OCI-LY1 (cell line): ENCODE measurements around the gene USF2.
"Not testable (repeated sequence)": the region's sequence is repeated elsewhere in the genome, so short reads cannot be mapped to it uniquely, and the experiment has no call there.

Experiments
- H2AFZ ChIP-seq: fragments of 200-600 bp; sonication (generic), shearing (Covaris generic); 2 replicates; pipeline ENCODE4 v1.6.0; 2014; ENCODE audit warnings: antibody characterized with exemption, mild to moderate bottlenecking, low read length
- H3F3A ChIP-seq: fragments of 200-600 bp; sonication (generic), shearing (Covaris generic); 2 replicates; pipeline ENCODE4 v1.6.0; 2014; ENCODE audit warnings: mild to moderate bottlenecking, antibody characterized with exemption, low read length, moderate library complexity; ENCODE audit not compliant: insufficient read depth
- H3K27ac ChIP-seq: fragments of 200-600 bp; sonication (generic); 2 replicates; pipeline ENCODE4 v1.5.1; 2014; ENCODE audit warnings: low read length, mixed run types, mild to moderate bottlenecking, low read depth; ENCODE audit not compliant: poor library complexity, severe bottlenecking
- H3K27me3 ChIP-seq: fragments of 200-600 bp; sonication (generic); 2 replicates; pipeline ENCODE4 v1.6.0; 2014; ENCODE audit warnings: antibody characterized with exemption, mild to moderate bottlenecking, low read length, moderate library complexity; ENCODE audit not compliant: insufficient read depth
- H3K36me3 ChIP-seq: fragments of 200-600 bp; sonication (generic); 2 replicates; pipeline ENCODE4 v1.6.1; 2014; ENCODE audit warnings: mild to moderate bottlenecking, antibody characterized with exemption, low read length, moderate library complexity, mixed read lengths; ENCODE audit not compliant: insufficient read depth
- H3K4me1 ChIP-seq: fragments of 200-600 bp; sonication (generic); 2 replicates; pipeline ENCODE4 v1.5.1; 2014; ENCODE audit warnings: mild to moderate bottlenecking, low read length, moderate library complexity; ENCODE audit not compliant: insufficient read depth, severe bottlenecking
- H3K4me2 ChIP-seq: fragments of 200-600 bp; sonication (generic), shearing (Covaris generic); 2 replicates; pipeline ENCODE4 v1.6.1; 2014; ENCODE audit warnings: low read length
- H3K4me3 ChIP-seq: fragments of 200-600 bp; sonication (generic); 2 replicates; pipeline ENCODE4 v1.5.1; 2014; ENCODE audit warnings: low read length, low read depth, mild to moderate bottlenecking, mixed read lengths; ENCODE audit not compliant: poor library complexity, severe bottlenecking
- H3K79me2 ChIP-seq: fragments of 200-600 bp; shearing (Covaris generic); 2 replicates; pipeline ENCODE4 v1.6.1; 2016; ENCODE audit warnings: mixed run types, low read length, mixed read lengths; ENCODE audit not compliant: insufficient read depth
- H3K9ac ChIP-seq: fragments of 200-600 bp; sonication (generic), shearing (Covaris generic); 2 replicates; pipeline ENCODE4 v1.6.1; 2014; ENCODE audit warnings: mild to moderate bottlenecking, low read length, mixed read lengths
- H3K9me2 ChIP-seq: fragments of 200-600 bp; sonication (generic), shearing (Covaris generic); 2 replicates; pipeline ENCODE4 v1.6.1; 2014; ENCODE audit warnings: low read depth, mild to moderate bottlenecking, low read length, mixed read lengths
- H3K9me3 ChIP-seq: fragments of 200-600 bp; shearing (Covaris generic); 2 replicates; pipeline ENCODE4 v1.6.1; 2014; ENCODE audit warnings: low read length, mixed read lengths
- H4K20me1 ChIP-seq: fragments of 200-600 bp; sonication (generic), shearing (Covaris generic); 2 replicates; pipeline ENCODE4 v1.6.0; 2016; ENCODE audit warnings: mild to moderate bottlenecking, low read length; ENCODE audit not compliant: insufficient read depth
- EZH2 ChIP-seq: fragments of 200-600 bp; sonication (generic), shearing (Covaris generic); IDR thresholded peaks from 2 replicates; pipeline ENCODE4 v1.8.0; 2017; ENCODE audit warnings: borderline replicate concordance, mixed run types, mild to moderate bottlenecking, antibody characterized with exemption, low read length, moderate library complexity, mixed read lengths
- TF ChIP-seq, protein P1 (sequence below): fragments of 200-600 bp; sonication (generic), shearing (Covaris generic); IDR thresholded peaks from 2 replicates; pipeline ENCODE4 v1.5.1; 2017; ENCODE audit warnings: mild to moderate bottlenecking, antibody characterized with exemption, low read length, moderate library complexity, mixed read lengths

Gene USF2

DNA sequence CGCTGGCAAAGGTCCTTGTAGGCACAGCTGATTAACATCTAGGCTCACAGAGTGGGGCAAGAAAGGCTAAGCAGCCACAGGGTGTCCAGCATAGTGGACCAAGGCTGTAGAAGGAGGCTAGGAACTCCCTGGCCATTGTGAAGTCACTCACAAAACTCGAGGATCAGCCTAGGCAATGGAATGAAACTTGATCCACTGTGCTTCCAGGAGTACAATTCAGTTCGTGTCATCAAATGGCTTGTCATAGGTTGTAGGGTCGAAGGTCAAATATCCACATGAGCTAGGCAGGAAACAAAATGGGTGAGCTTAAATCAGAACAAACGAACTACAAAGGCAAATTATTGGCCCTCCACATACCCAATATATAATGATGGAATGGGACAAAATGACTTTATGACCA lies 35.9 kb upstream of the USF2 start:
- Histone ChIP-seq H3K9me3 (peaks cover 4% of the 10 kb centered on the region; the same call in 1 of the 2 replicates), H3K79me2 (no peaks in the 10 kb centered on the region), H3K4me2 (no peak overlapping the region), H4K20me1 (no peaks in the 10 kb centered on the region), H3K9ac (no peak overlapping the region), H3F3A (no peaks in the 10 kb centered on the region), H3K4me1 (no peaks in the 10 kb centered on the region), H3K27ac (no peak overlapping the region), H3K9me2 (no peaks in the 10 kb centered on the region), H3K4me3 (no peak overlapping the region), H3K36me3 (no peaks in the 10 kb centered on the region; the same call in 1 of the 2 replicates), H3K27me3 (peaks cover 12% of the 10 kb centered on the region; the same call in 1 of the 2 replicates), H2AFZ (no peak overlapping the region)
- TF ChIP-seq EZH2: no peak
- TF ChIP-seq, protein P1, sequence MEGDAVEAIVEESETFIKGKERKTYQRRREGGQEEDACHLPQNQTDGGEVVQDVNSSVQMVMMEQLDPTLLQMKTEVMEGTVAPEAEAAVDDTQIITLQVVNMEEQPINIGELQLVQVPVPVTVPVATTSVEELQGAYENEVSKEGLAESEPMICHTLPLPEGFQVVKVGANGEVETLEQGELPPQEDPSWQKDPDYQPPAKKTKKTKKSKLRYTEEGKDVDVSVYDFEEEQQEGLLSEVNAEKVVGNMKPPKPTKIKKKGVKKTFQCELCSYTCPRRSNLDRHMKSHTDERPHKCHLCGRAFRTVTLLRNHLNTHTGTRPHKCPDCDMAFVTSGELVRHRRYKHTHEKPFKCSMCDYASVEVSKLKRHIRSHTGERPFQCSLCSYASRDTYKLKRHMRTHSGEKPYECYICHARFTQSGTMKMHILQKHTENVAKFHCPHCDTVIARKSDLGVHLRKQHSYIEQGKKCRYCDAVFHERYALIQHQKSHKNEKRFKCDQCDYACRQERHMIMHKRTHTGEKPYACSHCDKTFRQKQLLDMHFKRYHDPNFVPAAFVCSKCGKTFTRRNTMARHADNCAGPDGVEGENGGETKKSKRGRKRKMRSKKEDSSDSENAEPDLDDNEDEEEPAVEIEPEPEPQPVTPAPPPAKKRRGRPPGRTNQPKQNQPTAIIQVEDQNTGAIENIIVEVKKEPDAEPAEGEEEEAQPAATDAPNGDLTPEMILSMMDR: no peak

DNA sequence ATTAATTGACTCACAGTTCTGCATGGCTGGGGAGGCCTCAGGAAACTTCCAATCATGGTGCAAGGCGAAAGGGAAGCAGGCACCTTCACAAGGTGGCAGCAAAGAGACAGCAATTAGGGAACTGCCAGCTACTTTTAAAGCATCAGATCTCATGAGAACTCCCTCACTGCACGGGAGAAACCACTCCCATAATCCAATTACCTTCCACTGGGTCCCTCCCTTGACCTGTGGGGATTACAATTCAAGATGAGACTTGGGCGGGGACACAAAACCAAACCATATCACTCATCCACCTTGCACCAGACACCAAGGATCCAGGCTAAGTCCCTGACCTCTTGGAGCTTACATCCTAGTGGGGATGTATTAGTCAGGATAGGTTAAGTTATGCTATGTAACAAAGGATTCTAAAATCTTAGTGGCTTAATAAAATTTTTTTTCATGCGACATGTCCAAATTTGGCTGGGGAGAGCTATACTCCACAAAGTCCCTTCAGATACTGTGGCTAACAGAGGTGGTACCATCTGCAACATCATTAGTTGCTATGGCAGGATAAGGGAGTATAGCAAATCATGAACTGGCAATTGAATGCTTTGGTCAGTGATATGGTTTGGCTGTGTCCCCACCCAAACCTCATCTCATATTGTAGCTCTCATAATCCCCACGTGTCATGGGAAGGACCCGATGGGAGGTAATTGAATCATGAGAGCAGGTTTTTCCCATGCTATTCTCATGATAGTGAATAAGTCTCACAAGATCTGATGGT lies 31.9 kb upstream of the USF2 start:
- Histone ChIP-seq H2AFZ (no peak overlapping the region), H3K36me3 (no peaks in the 10 kb centered on the region; the same call in 1 of the 2 replicates)

DNA sequence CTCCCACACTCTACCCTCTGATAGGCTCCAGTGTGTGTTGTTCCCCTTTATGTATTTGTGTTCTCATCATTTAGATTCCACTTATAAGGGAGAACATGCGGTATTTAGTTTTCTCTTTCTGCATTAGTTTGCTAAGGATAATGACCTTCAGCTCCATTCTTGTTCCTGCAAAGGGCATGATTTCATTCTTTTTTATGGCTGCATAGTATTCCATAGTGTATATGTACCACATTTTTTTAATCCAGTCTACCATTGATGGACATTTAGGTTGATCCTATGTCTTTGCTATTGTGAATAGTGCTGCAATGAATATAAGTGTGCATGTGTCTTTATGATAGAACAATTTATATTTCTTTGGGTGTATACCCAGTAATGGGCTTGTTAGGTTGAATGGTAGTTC lies 29.2 kb upstream of the USF2 start:
- H4K20me1 ChIP-seq, H3K9ac ChIP-seq, H2AFZ ChIP-seq, H3K27ac ChIP-seq, H3K9me2 ChIP-seq, H3K36me3 ChIP-seq, H3K4me1 ChIP-seq, H3K79me2 ChIP-seq, H3K4me2 ChIP-seq, H3K4me3 ChIP-seq, H3F3A ChIP-seq: not testable (repeated sequence)
- Histone ChIP-seq H3K27me3 (peaks cover 12% of the 10 kb centered on the region; the same call in 1 of the 2 replicates), H3K9me3 (peaks cover 20% of the 10 kb centered on the region)

More for the DNA sequence above, 31.9 kb upstream of the USF2 start:
- H3F3A ChIP-seq: no peaks in the 10 kb centered on the region
- H3K9me2 ChIP-seq: no peaks in the 10 kb centered on the region
- no peaks in the 10 kb centered on the region for H3K4me1 ChIP-seq
- H3K9ac ChIP-seq: no peak overlapping the region
- H3K27me3 ChIP-seq: peaks cover 22% of the 10 kb centered on the region; the same call in 1 of the 2 replicates
- no peaks in the 10 kb centered on the region for H3K79me2 ChIP-seq
- no peaks in the 10 kb centered on the region for H4K20me1 ChIP-seq
- TF ChIP-seq, protein P1: peak; percentile 44; the same call in 1 of the 2 replicates
- TF ChIP-seq EZH2: no peak
- no peak overlapping the region for H3K27ac ChIP-seq
- H3K4me3 ChIP-seq: no peak overlapping the region
- no peak overlapping the region for H3K4me2 ChIP-seq
- peaks cover 16% of the 10 kb centered on the region for H3K9me3 ChIP-seq

DNA sequence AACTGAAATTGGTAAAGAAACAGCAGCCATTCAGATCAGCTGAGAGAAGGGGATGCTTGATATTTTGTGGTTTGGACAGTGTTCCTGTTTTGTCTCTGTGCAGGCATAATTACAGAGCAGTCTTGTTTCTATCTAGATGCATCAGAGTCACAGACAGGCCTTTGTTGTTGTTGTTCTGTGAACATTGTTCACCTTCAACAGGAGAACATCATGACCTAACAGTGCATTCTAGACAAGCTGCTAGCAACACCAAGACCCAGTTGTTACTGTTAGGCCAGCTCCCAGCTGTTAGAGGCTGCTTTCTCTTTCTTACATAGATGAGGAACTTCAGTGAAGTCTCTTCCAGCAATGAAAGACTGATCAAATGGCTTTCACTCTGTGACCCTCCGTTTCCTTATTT lies 28.4 kb upstream of the USF2 start:
- Histone ChIP-seq H4K20me1 (no peaks in the 10 kb centered on the region), H3F3A (no peaks in the 10 kb centered on the region), H3K4me3 (no peak overlapping the region), H3K4me2 (no peak overlapping the region), H2AFZ (no peak overlapping the region), H3K9ac (no peak overlapping the region), H3K9me3 (peaks cover 17% of the 10 kb centered on the region), H3K9me2 (no peaks in the 10 kb centered on the region), H3K27me3 (peaks cover 10% of the 10 kb centered on the region; the same call in 1 of the 2 replicates), H3K36me3 (no peaks in the 10 kb centered on the region; the same call in 1 of the 2 replicates), H3K27ac (no peak overlapping the region), H3K4me1 (no peaks in the 10 kb centered on the region), H3K79me2 (no peaks in the 10 kb centered on the region)
- TF ChIP-seq, protein P1: no peak
- TF ChIP-seq EZH2: no peak
